Liver (tissue), 9 donors: ENCODE data around the gene SMCO1. TPM values are rescaled to one million over a fixed set of nuclear protein-coding genes. Genes with fewer than 3 reads are reported as not detected.

Experiments
- DNase-seq: peaks from one replicate; pipeline ENCODE4 v3.0.0-alpha.2; 2017; ENCODE audit warnings: low spot score
- H3K27ac ChIP-seq, 2 donors: one replicate each; pipeline ENCODE4 v1.7.0; 2013; ENCODE audit warnings: inconsistent platforms in 2 of 2, low read length in 2 of 2, control low read depth in 1 of 2, low read depth in 1 of 2, mild to moderate bottlenecking in 1 of 2
- H3K27me3 ChIP-seq, 4 donors: one replicate each; pipeline versions ENCODE4 v1.6.1 to v1.7.0; 2013; ENCODE audit warnings: low read length in 3 of 4, inconsistent platforms in 1 of 4, mild to moderate bottlenecking in 1 of 4, moderate library complexity in 1 of 4; ENCODE audit not compliant: control insufficient read depth in 4 of 4, insufficient read depth in 4 of 4
- H3K36me3 ChIP-seq, 4 donors: one replicate each; pipeline versions ENCODE4 v1.6.1 to v1.7.0; 2013; ENCODE audit warnings: low read length in 3 of 4, mild to moderate bottlenecking in 3 of 4, low read depth in 1 of 4, moderate library complexity in 1 of 4; ENCODE audit not compliant: control insufficient read depth in 4 of 4, insufficient read depth in 3 of 4
- H3K4me1 ChIP-seq, 4 donors: one replicate each; pipeline versions ENCODE4 v1.6.1 to v1.7.0; 2013; ENCODE audit warnings: low read length in 3 of 4, mild to moderate bottlenecking in 3 of 4, moderate library complexity in 1 of 4; ENCODE audit not compliant: control insufficient read depth in 4 of 4, insufficient read depth in 4 of 4
- H3K4me3 ChIP-seq, 3 donors: one replicate each; pipeline versions ENCODE4 v1.6.1 to v1.7.0; 2013; ENCODE audit warnings: low read length in 3 of 3, control low read depth in 1 of 3, low read depth in 1 of 3, mild to moderate bottlenecking in 1 of 3
- H3K9ac ChIP-seq, 2 donors: one replicate each; pipeline ENCODE4 v1.7.0; 2013; ENCODE audit warnings: low read length in 2 of 2, mild to moderate bottlenecking in 2 of 2, moderate library complexity in 2 of 2, control low read depth in 1 of 2, low read depth in 1 of 2
- H3K9me3 ChIP-seq, 4 donors: one replicate each; pipeline versions ENCODE4 v1.6.1 to v1.7.0; 2013; ENCODE audit warnings: low read length in 3 of 4; ENCODE audit not compliant: control insufficient read depth in 4 of 4
- FOXA1 ChIP-seq: IDR thresholded peaks from 2 replicates; pipeline ENCODE4 v1.6.1; 2016; ENCODE audit warnings: antibody characterized with exemption
- FOXA2 ChIP-seq: IDR thresholded peaks from 2 replicates; pipeline ENCODE4 v1.6.1; 2016; ENCODE audit warnings: antibody characterized with exemption
- HNF4A ChIP-seq, 2 donors: conservative IDR thresholded peaks; 2 replicates each; pipeline ENCODE4 v1.6.1; 2016; ENCODE audit warnings: antibody characterized with exemption in 2 of 2, mild to moderate bottlenecking in 2 of 2
- HNF4G ChIP-seq: IDR thresholded peaks from 2 replicates; pipeline ENCODE4 v1.6.1; 2016; ENCODE audit warnings: antibody characterized with exemption
- JUND ChIP-seq, 2 donors: IDR thresholded peaks; 2 replicates each; pipeline ENCODE4 v1.6.1; 2016; ENCODE audit warnings: antibody characterized with exemption in 2 of 2
- RAD21 ChIP-seq, 2 donors: IDR thresholded peaks; 2 replicates each; pipeline ENCODE4 v1.6.1; 2016; ENCODE audit warnings: antibody characterized with exemption in 2 of 2, mild to moderate bottlenecking in 2 of 2
- RXRA ChIP-seq, 2 donors: IDR thresholded peaks; 2 replicates each; pipeline ENCODE4 v1.6.1; 2017 to 2018; ENCODE audit warnings: antibody characterized with exemption in 2 of 2, mild to moderate bottlenecking in 1 of 2
- SP1 ChIP-seq: IDR thresholded peaks from 2 replicates; pipeline ENCODE4 v1.6.1; 2018; ENCODE audit warnings: antibody characterized with exemption, mild to moderate bottlenecking
- YY1 ChIP-seq: IDR thresholded peaks from 2 replicates; pipeline ENCODE4 v1.6.1; 2016; ENCODE audit warnings: antibody characterized with exemption, mild to moderate bottlenecking
- WGBS: extraction: QIAGEN DNeasy Blood & Tissue Kit; methylation state at CpG from one replicate; pipeline ENCODE4 v1.1.7; 2013; 5-methylcytosine and 5-hydroxymethylcytosine counted together
- polyA plus RNA-seq, 2 donors: library from polyadenylated mRNA; stranded (reverse) in 1 of 2; unstranded in 1 of 2; fragments of 200-250 nt in 1 of 2; fragments of >200 nt in 1 of 2; fragmentation: Nextera tagmentation in 1 of 2; extraction: Ambion mirVana in 1 of 2; gene quantifications; one replicate each; pipeline versions ENCODE4 v1.2.1 to v1.2.3, GENCODE V29; 2013 to 2015
- total RNA-seq, 2 donors: library from RNA; depleted of rRNA; stranded (reverse); fragments of >200 nt; gene quantifications; one replicate each; pipeline ENCODE4 v1.2.3, GENCODE V29; 2014
- TF ChIP-seq, protein P1 (sequence below): IDR thresholded peaks from 2 replicates; pipeline ENCODE4 v1.6.1; 2016; ENCODE audit warnings: antibody characterized with exemption, mild to moderate bottlenecking
- TF ChIP-seq, protein P2 (sequence below): IDR thresholded peaks from 2 replicates; pipeline ENCODE4 v1.6.1; 2016; ENCODE audit warnings: antibody characterized with exemption
- TF ChIP-seq, protein P3 (sequence below): fragments of 150-350 bp; IDR thresholded peaks from 2 replicates; pipeline ENCODE4 v1.5.1; 2017; ENCODE audit warnings: improper control_type of control experiment, low read depth, low read length; ENCODE audit not compliant: missing input control
- TF ChIP-seq, protein P4 (sequence below): IDR thresholded peaks from 2 replicates; pipeline ENCODE4 v1.6.1; 2016; ENCODE audit warnings: antibody characterized with exemption
- donor health status: healthy.
- donor health status: healthy.
- donor health status: healthy.
- donor health status: healthy.
- donor health status: healthy.

Gene SMCO1
- total and polyA plus RNA-seq, 4 donors, result 0.05 TPM; not detected in 3

- TF ChIP-seq, protein P1, sequence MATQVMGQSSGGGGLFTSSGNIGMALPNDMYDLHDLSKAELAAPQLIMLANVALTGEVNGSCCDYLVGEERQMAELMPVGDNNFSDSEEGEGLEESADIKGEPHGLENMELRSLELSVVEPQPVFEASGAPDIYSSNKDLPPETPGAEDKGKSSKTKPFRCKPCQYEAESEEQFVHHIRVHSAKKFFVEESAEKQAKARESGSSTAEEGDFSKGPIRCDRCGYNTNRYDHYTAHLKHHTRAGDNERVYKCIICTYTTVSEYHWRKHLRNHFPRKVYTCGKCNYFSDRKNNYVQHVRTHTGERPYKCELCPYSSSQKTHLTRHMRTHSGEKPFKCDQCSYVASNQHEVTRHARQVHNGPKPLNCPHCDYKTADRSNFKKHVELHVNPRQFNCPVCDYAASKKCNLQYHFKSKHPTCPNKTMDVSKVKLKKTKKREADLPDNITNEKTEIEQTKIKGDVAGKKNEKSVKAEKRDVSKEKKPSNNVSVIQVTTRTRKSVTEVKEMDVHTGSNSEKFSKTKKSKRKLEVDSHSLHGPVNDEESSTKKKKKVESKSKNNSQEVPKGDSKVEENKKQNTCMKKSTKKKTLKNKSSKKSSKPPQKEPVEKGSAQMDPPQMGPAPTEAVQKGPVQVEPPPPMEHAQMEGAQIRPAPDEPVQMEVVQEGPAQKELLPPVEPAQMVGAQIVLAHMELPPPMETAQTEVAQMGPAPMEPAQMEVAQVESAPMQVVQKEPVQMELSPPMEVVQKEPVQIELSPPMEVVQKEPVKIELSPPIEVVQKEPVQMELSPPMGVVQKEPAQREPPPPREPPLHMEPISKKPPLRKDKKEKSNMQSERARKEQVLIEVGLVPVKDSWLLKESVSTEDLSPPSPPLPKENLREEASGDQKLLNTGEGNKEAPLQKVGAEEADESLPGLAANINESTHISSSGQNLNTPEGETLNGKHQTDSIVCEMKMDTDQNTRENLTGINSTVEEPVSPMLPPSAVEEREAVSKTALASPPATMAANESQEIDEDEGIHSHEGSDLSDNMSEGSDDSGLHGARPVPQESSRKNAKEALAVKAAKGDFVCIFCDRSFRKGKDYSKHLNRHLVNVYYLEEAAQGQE, result no peak
- TF ChIP-seq, protein P2, sequence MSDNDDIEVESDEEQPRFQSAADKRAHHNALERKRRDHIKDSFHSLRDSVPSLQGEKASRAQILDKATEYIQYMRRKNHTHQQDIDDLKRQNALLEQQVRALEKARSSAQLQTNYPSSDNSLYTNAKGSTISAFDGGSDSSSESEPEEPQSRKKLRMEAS, result no peak
- TF ChIP-seq HNF4A (conservative IDR thresholded peaks at IDR 0.05) (no peak), YY1 (no peak), JUND (IDR thresholded peaks at IDR 0.05) (no peak), HNF4G (no peak), RXRA (IDR thresholded peaks at IDR 0.05) (no peak), SP1 (no peak), FOXA2 (no peak)
- TF ChIP-seq, protein P3, sequence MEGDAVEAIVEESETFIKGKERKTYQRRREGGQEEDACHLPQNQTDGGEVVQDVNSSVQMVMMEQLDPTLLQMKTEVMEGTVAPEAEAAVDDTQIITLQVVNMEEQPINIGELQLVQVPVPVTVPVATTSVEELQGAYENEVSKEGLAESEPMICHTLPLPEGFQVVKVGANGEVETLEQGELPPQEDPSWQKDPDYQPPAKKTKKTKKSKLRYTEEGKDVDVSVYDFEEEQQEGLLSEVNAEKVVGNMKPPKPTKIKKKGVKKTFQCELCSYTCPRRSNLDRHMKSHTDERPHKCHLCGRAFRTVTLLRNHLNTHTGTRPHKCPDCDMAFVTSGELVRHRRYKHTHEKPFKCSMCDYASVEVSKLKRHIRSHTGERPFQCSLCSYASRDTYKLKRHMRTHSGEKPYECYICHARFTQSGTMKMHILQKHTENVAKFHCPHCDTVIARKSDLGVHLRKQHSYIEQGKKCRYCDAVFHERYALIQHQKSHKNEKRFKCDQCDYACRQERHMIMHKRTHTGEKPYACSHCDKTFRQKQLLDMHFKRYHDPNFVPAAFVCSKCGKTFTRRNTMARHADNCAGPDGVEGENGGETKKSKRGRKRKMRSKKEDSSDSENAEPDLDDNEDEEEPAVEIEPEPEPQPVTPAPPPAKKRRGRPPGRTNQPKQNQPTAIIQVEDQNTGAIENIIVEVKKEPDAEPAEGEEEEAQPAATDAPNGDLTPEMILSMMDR, result no peak
- TF ChIP-seq, protein P4, sequence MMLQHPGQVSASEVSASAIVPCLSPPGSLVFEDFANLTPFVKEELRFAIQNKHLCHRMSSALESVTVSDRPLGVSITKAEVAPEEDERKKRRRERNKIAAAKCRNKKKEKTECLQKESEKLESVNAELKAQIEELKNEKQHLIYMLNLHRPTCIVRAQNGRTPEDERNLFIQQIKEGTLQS, result no peak
- Histone ChIP-seq H3K4me1 (peaks cover 0 to 5% (median under 1%) of the 10 kb centered on the region in 4 donors), H3K27me3 (no peaks in the 10 kb centered on the region), H3K36me3 (no peaks in the 10 kb centered on the region), H3K27ac (no peak overlapping the region), H3K4me3 (no peak overlapping the region), H3K9me3 (peaks cover 6 to 18% (median 10%) of the 10 kb centered on the region in 4 donors), H3K9ac (no peak overlapping the region)
- 89% methylated on average over 4 of the region's 4 CpGs for WGBS
- no peak for DNase-seq
Measured at GRCh38 chr3:196525141-196525540, 10.0 kb upstream of the SMCO1 start.

- Histone ChIP-seq H3K4me3 (no peak overlapping the region), H3K4me1 (peaks cover 0 to 5% (median under 1%) of the 10 kb centered on the region in 4 donors), H3K27ac (no peak overlapping the region), H3K36me3 (no peaks in the 10 kb centered on the region), H3K9ac (no peak overlapping the region), H3K27me3 (no peaks in the 10 kb centered on the region), H3K9me3 (peaks cover 11 to 24% (median 16%) of the 10 kb centered on the region in 4 donors)
- 66% methylated on average over 5 of the region's 5 CpGs for WGBS
- no peak for TF ChIP-seq RAD21 (IDR thresholded peaks at IDR 0.05)
- TF ChIP-seq, protein P2, result no peak
- TF ChIP-seq HNF4A (conservative IDR thresholded peaks at IDR 0.05), result no peak
- no peak for TF ChIP-seq SP1
- TF ChIP-seq FOXA1, result no peak
- no peak for TF ChIP-seq RXRA (IDR thresholded peaks at IDR 0.05)
- TF ChIP-seq JUND (IDR thresholded peaks at IDR 0.05), result no peak
- TF ChIP-seq, protein P4, result no peak
- TF ChIP-seq, protein P3, result no peak
- no peak for DNase-seq
Measured at GRCh38 chr3:196524527-196524926, 9.4 kb upstream of the SMCO1 start.
